Measurements from ENCODE around the gene LBX1.
"Not testable (repeated sequence)": the region's sequence is repeated elsewhere in the genome, so short reads cannot be mapped to it uniquely, and the experiment has no call there.

Gene LBX1

GRCh38 chr10:101202667-101203066 lies 26.6 kb downstream of the LBX1 start:
- DNase-seq (ENCODE audit: low read depth): not testable (repeated sequence)

DNA sequence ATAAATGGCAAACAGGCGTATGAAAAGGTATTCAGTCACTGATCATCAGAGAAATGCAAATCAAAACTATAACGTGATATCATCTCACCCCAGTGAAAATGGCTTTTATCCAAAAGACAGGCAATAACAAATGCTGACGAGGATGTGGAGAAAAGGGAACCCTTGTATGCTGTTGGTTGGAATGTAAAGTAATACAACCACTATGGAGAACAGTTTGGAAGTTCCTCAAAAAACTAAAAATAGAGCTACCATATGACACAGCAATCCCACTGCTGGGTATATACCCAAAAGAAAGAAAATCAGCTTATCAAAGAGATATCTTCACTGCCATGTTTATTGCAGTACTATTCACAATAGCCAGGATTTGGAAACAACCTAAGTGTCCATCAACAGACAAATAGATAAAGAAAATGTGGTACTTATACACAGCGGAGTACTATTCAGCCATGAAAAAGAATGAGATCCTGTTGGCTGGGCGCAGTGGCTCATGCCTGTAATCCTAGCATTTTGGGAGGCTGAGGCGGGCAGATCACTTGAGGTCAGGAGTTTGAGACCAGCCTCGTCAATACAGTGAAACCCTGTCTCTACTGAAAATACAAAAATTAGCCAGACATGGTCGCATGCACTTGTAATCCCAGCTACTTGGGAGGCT lies 30.8 kb downstream of the LBX1 start:
- not testable (repeated sequence) for DNase-seq (ENCODE audit: low read depth)

DNA sequence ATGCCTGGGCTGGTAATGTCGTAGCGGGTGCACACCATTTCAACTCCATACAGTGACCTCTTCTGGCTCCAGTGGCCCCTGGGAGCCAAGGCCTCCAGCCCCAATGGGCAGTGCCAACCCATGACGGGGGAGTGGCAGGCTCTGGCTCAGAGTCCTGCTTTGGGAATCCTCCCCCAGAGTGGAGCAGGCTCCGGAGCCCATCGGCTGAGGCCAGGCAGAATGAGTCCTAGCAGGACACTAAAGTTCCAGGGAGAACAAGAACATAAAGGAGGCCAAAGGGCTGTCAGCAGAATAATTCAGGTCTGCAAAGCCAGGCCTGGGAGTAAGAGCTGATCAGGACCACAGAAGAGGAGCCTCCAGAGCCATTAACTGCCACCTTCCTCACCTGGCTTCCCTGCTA lies 33.3 kb downstream of the LBX1 start:
- DNase-seq (ENCODE audit: low read depth): no peak

DNA sequence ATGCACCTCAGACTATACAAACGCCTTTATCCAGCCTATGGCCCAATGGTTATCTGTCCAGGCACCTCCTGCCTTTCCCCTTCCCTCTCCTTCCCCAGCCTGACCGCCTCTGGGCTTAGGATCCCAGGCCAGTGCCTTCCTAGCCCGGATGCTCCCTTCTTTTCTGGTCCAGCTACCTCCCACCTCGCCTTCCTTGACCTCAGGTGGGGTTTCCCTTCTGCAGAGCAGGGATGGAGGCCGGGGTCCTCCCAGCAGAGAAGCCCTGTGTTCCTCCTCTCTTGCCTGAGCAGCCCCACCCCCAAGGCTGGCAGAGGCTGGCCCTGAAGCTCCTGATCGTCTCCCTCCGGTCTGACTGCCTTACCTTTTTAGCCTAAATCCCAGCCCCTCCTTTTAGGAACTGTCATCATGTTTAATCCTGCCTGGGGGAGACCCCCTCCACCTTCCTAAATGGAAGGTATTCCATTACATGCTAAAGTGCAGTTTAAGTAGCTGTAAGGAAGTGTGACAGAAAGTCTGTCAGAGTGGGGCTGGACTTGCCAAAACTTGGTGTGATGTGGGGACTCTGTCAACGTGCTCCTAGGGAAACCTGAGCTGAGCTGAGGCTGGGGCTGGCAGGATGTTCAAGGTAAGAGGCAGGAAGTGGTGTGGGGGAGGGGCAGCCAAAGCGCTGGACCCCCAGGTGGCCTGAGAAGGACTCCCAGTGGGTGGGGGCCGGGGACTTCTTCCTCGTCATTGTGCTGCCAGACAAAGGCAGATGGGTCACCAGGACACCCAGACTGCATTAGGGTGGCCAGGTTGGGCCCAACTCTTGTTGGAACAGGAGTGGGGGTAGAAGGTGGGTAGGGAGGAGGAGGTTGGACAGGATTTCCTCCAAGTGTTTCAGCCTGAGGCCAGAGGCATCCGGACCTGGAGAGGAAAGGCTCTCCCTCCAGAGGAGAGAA lies 39.5 kb downstream of the LBX1 start:
- no peak for DNase-seq (ENCODE audit: low read depth)

DNA sequence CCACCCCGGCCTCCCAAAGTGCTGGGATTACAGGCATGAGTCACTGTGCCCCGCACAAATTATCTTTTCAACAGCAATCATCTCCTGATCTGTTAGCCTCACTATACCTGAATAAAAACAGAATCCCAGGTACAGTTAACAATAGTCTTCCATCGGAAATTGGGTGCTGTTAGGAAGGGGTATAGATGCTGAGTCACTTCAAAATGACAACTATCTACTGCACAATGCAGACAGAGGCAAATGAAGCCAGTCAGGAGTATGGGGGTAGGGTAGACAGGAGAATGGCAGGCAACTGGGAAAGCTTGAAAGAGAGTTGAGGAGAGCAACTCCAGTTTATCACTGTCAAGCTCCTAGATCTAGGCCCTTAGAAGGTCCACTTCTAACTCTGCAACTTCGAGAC lies 40.3 kb downstream of the LBX1 start:
- no peak for DNase-seq (ENCODE audit: low read depth)

GRCh38 chr10:101183458-101184183 lies 45.6 kb downstream of the LBX1 start:
- DNase-seq (ENCODE audit: low read depth): no peak

DNA sequence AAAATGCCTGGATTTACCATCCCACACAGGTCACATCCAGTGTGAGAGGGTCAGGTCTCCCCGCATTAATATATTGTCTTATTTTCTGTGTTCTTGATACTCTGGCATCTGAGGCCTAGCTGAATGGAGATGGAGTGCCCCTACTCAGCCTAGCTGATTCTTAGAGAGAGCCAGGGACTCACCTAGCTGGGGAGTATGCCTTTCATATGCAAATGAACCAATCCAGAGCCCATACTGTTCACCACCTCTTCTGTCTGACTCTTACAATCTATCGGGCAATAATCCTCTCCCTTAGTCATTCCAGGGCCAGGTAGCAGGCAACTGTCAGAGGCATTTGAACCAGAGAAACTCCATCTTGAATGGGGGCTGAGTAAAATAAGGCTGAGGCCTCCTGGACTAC lies 46.3 kb downstream of the LBX1 start:
- DNase-seq (ENCODE audit: low read depth): no peak

Measured in activated gamma-delta T cell treated with anti-CD3 and anti-CD28 coated beads, Interleukin-2, amount 50 U/mL, for 16 hours (primary cell).